HK-2 (cell line): ENCODE measurements around the gene XIRP2.
"Not testable (repeated sequence)": the region's sequence is repeated elsewhere in the genome, so short reads cannot be mapped to it uniquely, and the experiment has no call there.

ENCODE experiments used
- DNase-seq: peaks from one replicate; pipeline ENCODE4 v3.0.0-alpha.2; 2018; ENCODE audit not compliant: unreplicated experiment

Gene XIRP2

GRCh38 chr2:166932032-166932431 lies 43.8 kb downstream of the XIRP2 start:
- no peak for DNase-seq

GRCh38 chr2:166934817-166935216 lies 46.5 kb downstream of the XIRP2 start:
- no peak for DNase-seq

DNA sequence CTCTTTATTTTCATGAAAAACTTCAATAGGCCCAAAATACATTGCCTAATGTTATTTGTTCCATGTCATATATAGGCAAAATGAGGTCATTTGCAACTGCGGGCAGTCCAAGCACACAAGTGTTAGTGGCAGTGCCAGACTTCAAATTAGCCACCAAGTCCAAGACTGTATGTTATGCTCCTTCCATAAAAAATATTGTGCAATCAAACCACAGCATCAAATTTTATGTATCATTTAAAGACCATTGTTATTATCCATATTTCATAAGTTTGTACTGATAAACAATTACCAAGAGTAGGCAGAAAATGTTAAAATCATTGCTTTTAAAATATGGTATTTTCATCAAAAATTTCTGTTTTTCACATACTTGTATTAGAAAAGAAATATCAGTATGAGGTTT lies 54.1 kb downstream of the XIRP2 start:
- no peak for DNase-seq

DNA sequence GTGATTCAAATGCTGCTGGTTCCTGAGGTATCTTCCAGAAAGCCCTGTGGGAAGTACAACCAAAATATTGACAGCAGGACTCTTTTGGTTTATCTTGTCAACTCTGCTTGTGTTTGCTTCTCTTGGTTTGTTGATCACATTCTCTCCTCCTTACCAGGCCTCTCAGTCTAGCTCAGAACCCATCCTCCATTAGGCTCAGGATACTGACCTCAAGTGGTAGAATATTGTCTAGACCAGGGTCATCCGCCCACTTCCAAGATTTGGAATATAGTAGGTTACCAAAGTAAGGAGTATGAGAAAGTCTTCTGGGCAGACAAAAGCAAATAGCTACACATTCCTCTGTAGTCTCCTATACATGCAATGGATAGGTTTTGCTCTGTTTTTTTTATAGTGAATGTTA lies 56.6 kb downstream of the XIRP2 start:
- DNase-seq: no peak

GRCh38 chr2:166957686-166958085 lies 69.4 kb downstream of the XIRP2 start:
- DNase-seq: no peak

DNA sequence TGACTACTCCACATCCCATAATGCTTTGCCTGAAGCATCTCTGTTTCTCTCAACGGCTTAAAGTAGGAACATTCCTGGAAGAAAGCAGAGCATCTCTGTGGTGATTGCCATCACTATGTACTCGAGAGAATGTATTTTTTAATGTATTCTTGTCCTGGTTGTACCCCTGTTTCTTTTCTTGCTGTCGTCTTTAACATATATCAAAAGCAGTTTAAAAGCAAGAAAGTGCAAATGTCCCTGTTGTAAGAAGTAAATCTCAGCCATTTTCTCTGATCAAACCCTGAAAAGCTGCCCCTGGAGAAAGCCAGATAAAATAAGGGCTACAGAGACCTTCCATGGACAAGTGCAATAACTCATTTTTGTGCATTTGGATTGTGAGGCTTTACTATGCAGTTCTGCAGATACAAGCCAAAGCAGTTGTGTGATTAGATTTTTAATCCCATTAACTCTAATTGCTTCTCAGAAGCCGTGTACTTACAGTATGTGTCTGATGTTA lies 70.8 kb downstream of the XIRP2 start:
- DNase-seq: no peak

DNA sequence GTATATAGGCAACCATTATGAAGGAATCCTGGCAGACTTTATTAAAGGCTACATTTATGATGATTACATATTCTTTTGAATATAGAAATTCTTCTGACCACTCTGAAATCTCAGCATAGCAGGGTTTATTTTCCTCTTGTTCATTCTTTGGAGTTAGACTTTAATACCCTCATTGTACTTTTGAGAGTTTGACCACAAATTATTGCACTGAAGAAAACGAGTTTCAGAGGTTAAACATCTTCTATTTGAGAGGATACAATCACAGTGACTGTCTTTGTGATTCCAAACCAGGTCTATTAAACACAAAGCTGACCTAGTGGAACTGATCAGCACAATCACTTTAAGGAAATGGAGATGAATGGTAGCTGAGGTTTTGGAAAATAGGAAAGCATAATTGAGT lies 71.3 kb downstream of the XIRP2 start:
- no peak for DNase-seq

- no peak for DNase-seq
Measured at GRCh38 chr2:166960702-166961270, 72.5 kb downstream of the XIRP2 start.

GRCh38 chr2:166961933-166962332 lies 73.7 kb downstream of the XIRP2 start:
- DNase-seq: no peak

DNA sequence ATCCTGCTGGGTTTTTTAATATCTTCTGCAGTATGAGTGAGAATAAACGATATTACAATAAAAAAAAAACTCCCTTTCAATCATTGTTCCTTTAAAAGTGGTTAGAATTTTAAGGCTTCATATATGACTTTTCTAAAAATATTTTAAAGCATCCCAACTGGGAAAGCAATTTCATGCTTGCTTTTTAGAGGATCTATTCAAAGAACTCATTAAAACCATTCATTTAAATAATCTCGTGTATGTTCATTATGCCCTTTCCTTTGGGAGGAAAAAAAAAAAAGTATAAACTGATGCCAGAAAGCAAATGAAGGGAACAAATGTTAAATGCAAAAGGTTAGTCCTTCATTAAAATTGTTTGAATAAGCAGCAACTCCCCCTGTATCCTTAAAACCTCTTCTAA lies 81.2 kb downstream of the XIRP2 start:
- no peak for DNase-seq

- DNase-seq: no peak
Measured at GRCh38 chr2:166972002-166972401, 83.7 kb downstream of the XIRP2 start.

GRCh38 chr2:166972418-166972817 lies 84.1 kb downstream of the XIRP2 start:
- DNase-seq: no peak

- no peak for DNase-seq
Measured at GRCh38 chr2:166984188-166984587, 95.9 kb downstream of the XIRP2 start.

- no peak for DNase-seq
Measured at GRCh38 chr2:166984797-166985196, 96.5 kb downstream of the XIRP2 start.

- DNase-seq: no peak
Measured at GRCh38 chr2:166994588-166995336, 106.5 kb downstream of the XIRP2 start.

- DNase-seq: no peak
Measured at GRCh38 chr2:166996465-166996864, 108.2 kb downstream of the XIRP2 start.

GRCh38 chr2:167001165-167001564 lies 112.9 kb downstream of the XIRP2 start:
- no peak for DNase-seq

- DNase-seq: no peak
Measured at GRCh38 chr2:167005096-167005495, 116.8 kb downstream of the XIRP2 start.

GRCh38 chr2:167013227-167013626 lies 124.9 kb downstream of the XIRP2 start:
- DNase-seq: no peak

- DNase-seq: no peak
Measured at GRCh38 chr2:167015806-167016205, 127.5 kb downstream of the XIRP2 start.

GRCh38 chr2:167017021-167017420 lies 128.7 kb downstream of the XIRP2 start:
- no peak for DNase-seq

DNA sequence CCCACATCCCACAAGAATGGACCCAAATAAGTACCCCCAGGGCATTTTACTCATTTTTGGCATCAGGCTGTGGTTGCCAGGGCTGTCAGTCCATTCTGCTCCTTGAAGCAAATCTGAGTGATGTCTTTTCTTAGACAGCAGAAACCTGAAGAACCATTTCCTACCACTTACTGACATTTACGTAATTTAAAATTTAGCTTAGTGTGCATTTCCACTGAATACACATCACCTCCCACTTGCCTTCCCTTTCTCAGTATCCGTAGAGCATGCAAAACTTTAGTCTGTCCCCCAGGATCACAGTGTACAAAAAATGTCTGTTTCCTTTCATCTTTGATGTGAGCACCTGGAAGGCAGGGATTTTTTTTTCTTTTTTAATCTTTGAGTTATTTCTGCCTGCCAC lies 130.3 kb downstream of the XIRP2 start:
- no peak for DNase-seq

GRCh38 chr2:167028503-167028902 lies 140.2 kb downstream of the XIRP2 start:
- no peak for DNase-seq

DNA sequence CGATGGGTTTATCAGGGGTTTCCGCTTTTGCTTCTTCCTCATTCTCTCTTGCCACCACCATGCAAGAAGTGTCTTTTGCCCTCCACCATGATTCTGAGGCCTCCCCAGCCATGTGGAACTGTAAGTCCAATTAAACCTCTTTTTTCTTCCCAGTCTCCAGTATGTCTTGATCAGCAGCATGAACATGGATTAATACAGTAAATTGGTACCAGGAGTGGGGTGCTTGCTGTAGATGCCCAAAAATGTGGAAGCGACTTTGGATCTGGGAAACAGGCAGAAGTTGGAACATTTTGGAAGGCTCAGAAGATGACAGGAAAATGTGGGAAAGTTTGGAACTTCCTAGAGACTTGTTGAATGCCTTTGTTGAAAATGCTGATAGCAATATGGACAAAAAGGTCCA lies 146.7 kb downstream of the XIRP2 start:
- not testable (repeated sequence) for DNase-seq
